DOHH2 (cell line): ENCODE measurements around the gene FAAP100.

ENCODE experiments used
- CTCF ChIP-seq: fragments of 200-600 bp; sonication (generic); IDR thresholded peaks from one replicate; pipeline ENCODE4 v1.5.1; 2014; ENCODE audit warnings: antibody characterized with exemption, mild to moderate bottlenecking, low read depth, low read length; ENCODE audit not compliant: poor library complexity, severe bottlenecking
- EZH2phosphoT487 ChIP-seq: fragments of 200-600 bp; sonication (generic); IDR thresholded peaks from 2 replicates; pipeline ENCODE4 v1.6.1; 2017; ENCODE audit warnings: borderline replicate concordance, mild to moderate bottlenecking, antibody characterized with exemption, low read length, moderate library complexity, mixed read lengths

- no peak for TF ChIP-seq CTCF
- TF ChIP-seq EZH2phosphoT487, result no peak
Measured at GRCh38 chr17:81570964-81571363, 18.8 kb upstream of the FAAP100 start.
